Neural progenitor cell (in vitro differentiated cells): ENCODE results near the gene BMX. TPM values are rescaled to one million over a fixed set of nuclear protein-coding genes. Genes with fewer than 3 reads are reported as not detected.

Source experiments
- DNase-seq: peaks from one replicate; pipeline ENCODE4 v3.0.0-alpha.2; 2016; ENCODE audit warnings: low spot score
- H2AFZ ChIP-seq: fragments of 200-600 bp; sonication (generic); replicated peaks from 2 replicates; pipeline ENCODE4 v1.6.1; 2016; ENCODE audit warnings: antibody characterized with exemption
- H3F3A ChIP-seq: fragments of 200-600 bp; sonication (generic); 2 replicates; pipeline ENCODE4 v1.6.1; 2016; ENCODE audit warnings: antibody characterized with exemption, low read depth
- H3K27ac ChIP-seq: fragments of 200-600 bp; sonication (generic); 2 replicates; pipeline ENCODE4 v1.5.1; 2016; ENCODE audit warnings: mild to moderate bottlenecking
- H3K27me3 ChIP-seq: fragments of 200-600 bp; sonication (generic); 2 replicates; pipeline ENCODE4 v1.6.1; 2016; ENCODE audit warnings: mild to moderate bottlenecking, moderate library complexity
- H3K36me3 ChIP-seq: fragments of 200-600 bp; sonication (generic); 2 replicates; pipeline ENCODE4 v1.5.1; 2016
- H3K4me1 ChIP-seq: fragments of 200-600 bp; sonication (generic); 2 replicates; pipeline ENCODE4 v1.6.1; 2016; ENCODE audit warnings: mixed run types
- H3K4me2 ChIP-seq: fragments of 200-600 bp; sonication (generic); 2 replicates; pipeline ENCODE4 v1.6.1; 2016
- H3K4me3 ChIP-seq: fragments of 200-600 bp; sonication (generic); 2 replicates; pipeline ENCODE4 v1.5.1; 2016
- H3K79me2 ChIP-seq: fragments of 200-600 bp; sonication (generic); 2 replicates; pipeline ENCODE4 v1.6.1; 2016; ENCODE audit warnings: low read depth
- H3K9ac ChIP-seq: fragments of 200-600 bp; sonication (generic); 2 replicates; pipeline ENCODE4 v1.6.1; 2016
- H3K9me3 ChIP-seq: fragments of 200-600 bp; sonication (generic); 2 replicates; pipeline ENCODE4 v1.5.1; 2016; ENCODE audit warnings: low read depth
- H4K20me1 ChIP-seq: fragments of 200-600 bp; sonication (generic); 2 replicates; pipeline ENCODE4 v1.6.1; 2016; ENCODE audit warnings: low read depth
- H3K27ac Mint-ChIP-seq: 3 replicates; pipeline ENCODE4 v1.8.0; 2021; ENCODE audit warnings: mixed read lengths
- H3K27me3 Mint-ChIP-seq: 2 replicates; pipeline ENCODE4 v1.8.0; 2022; ENCODE audit warnings: low read depth, mild to moderate bottlenecking, inconsistent platforms, moderate library complexity, mixed read lengths; ENCODE audit not compliant: insufficient read depth
- H3K36me3 Mint-ChIP-seq: 3 replicates; pipeline ENCODE4 v1.8.0; 2021; ENCODE audit warnings: mixed read lengths
- H3K4me1 Mint-ChIP-seq: 3 replicates; pipeline ENCODE4 v1.8.0; 2021; ENCODE audit warnings: mixed read lengths
- H3K4me3 Mint-ChIP-seq: 3 replicates; pipeline ENCODE4 v1.8.0; 2021; ENCODE audit warnings: mild to moderate bottlenecking, moderate library complexity, mixed read lengths
- H3K9me3 Mint-ChIP-seq: 3 replicates; pipeline ENCODE4 v1.8.0; 2020; ENCODE audit warnings: mixed read lengths
- CTCF ChIP-seq: fragments of 200-600 bp; sonication (generic); IDR thresholded peaks from 2 replicates; pipeline ENCODE4 v1.5.1; 2017; ENCODE audit warnings: antibody characterized with exemption, mild to moderate bottlenecking
- EZH2 ChIP-seq: fragments of 200-600 bp; sonication (generic); IDR thresholded peaks from 2 replicates; pipeline ENCODE4 v1.6.1; 2017; ENCODE audit warnings: antibody characterized with exemption, mild to moderate bottlenecking, moderate library complexity
- EZH2phosphoT487 ChIP-seq: fragments of 200-600 bp; sonication (generic); IDR thresholded peaks from 2 replicates; pipeline ENCODE4 v1.6.1; 2017; ENCODE audit warnings: antibody characterized with exemption
- total RNA-seq: library from RNA; depleted of rRNA; stranded (reverse); fragments of >200 nt; gene quantifications from 2 replicates; pipeline ENCODE4 v1.2.3, GENCODE V29; 2015; ENCODE audit warnings: low replicate concordance

BMX gene
- total RNA-seq, 1 donor from 2014 or later: not detected

DNA sequence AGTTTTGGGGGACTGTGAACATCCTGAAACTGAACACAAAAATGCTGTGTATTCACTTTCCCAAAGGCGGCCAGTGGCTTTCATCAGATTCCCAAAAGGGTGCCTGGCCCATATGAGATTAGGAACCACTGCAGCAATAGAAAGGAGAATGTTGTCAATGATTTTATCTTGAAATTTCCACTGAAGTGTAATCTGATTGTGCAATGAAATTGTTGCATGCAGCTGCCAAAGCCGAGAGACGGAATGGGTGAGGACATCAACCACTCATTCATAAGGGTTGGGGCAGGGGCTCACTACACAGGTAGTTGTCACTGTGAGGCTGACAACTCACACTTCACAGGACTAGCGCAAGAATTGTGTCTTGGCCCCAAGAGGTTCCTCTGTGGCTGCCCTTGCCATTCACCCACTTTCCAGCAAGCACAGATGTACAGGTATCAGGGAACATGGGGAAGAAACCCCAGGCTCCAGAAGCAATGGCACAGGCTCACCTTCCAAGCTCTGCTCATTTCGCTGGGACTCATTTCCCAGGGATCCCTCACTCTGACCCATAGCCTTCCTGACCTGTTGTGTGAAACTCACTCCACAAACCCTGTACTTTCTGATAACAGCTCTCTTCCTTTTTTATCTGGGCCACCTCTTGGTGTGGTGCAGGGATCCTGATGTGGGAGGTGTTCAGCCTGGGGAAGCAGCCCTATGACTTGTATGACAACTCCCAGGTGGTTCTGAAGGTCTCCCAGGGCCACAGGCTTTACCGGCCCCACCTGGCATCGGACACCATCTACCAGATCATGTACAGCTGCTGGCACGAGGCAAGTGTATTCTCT is 48.8 kb downstream of the BMX start:
- no peaks in the 10 kb centered on the region for H3K4me1 Mint-ChIP-seq
- no peaks in the 10 kb centered on the region for H3F3A ChIP-seq
- no peak for DNase-seq
- H3K27ac ChIP-seq: no peak overlapping the region
- no peaks in the 10 kb centered on the region for H3K9me3 Mint-ChIP-seq
- no peaks in the 10 kb centered on the region for H3K36me3 ChIP-seq
- H3K27me3 ChIP-seq: no peaks in the 10 kb centered on the region
- H2AFZ ChIP-seq: no peak overlapping the region
- no peak overlapping the region for H3K4me3 ChIP-seq
- no peak for TF ChIP-seq CTCF
- TF ChIP-seq EZH2phosphoT487: no peak
- TF ChIP-seq EZH2: no peak
- no peaks in the 10 kb centered on the region for H3K36me3 Mint-ChIP-seq
- no peaks in the 10 kb centered on the region for H3K9me3 ChIP-seq
- no peak overlapping the region for H3K4me3 Mint-ChIP-seq
- no peaks in the 10 kb centered on the region for H4K20me1 ChIP-seq
- H3K79me2 ChIP-seq: no peaks in the 10 kb centered on the region
- H3K27me3 Mint-ChIP-seq: no peaks in the 10 kb centered on the region
- H3K27ac Mint-ChIP-seq: no peak overlapping the region
- H3K9ac ChIP-seq: no peak overlapping the region
- H3K4me1 ChIP-seq: no peaks in the 10 kb centered on the region
- H3K4me2 ChIP-seq: no peak overlapping the region

DNA sequence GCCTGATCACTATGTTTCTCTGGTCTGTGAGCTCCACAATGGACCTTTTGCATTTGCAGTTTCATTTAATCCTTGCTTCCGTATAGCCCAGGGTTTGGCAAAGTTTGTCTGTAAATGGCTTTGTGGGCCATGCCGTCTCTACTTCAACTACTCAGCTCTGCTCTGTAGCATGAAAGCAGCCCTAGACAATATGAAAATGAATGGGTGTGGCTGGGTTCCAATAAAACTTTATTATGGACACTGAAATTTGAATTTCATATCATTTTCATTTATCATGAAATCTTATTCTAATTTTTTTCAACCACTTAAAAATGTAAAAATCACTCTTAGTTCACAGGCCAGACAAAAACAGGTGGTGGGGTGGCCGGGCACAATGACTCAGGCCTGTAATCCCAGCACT is 58.6 kb downstream of the BMX start:
- H4K20me1 ChIP-seq: no peaks in the 10 kb centered on the region
- no peaks in the 10 kb centered on the region for H3F3A ChIP-seq
- no peak overlapping the region for H3K27ac ChIP-seq
- no peaks in the 10 kb centered on the region for H3K9me3 ChIP-seq
- no peaks in the 10 kb centered on the region for H3K27me3 ChIP-seq
- no peak overlapping the region for H3K4me2 ChIP-seq
- peaks cover 2% of the 10 kb centered on the region for H3K27me3 Mint-ChIP-seq
- TF ChIP-seq EZH2 (no peak), CTCF (no peak), EZH2phosphoT487 (no peak)
- H3K4me1 Mint-ChIP-seq: peaks cover 15% of the 10 kb centered on the region
- H3K36me3 ChIP-seq: no peaks in the 10 kb centered on the region
- no peak overlapping the region for H3K4me3 Mint-ChIP-seq
- H2AFZ ChIP-seq: no peak overlapping the region
- no peaks in the 10 kb centered on the region for H3K36me3 Mint-ChIP-seq
- no peaks in the 10 kb centered on the region for H3K79me2 ChIP-seq
- H3K9ac ChIP-seq: no peak overlapping the region
- no peak overlapping the region for H3K27ac Mint-ChIP-seq
- no peaks in the 10 kb centered on the region for H3K4me1 ChIP-seq
- no peak for DNase-seq
- H3K9me3 Mint-ChIP-seq: no peaks in the 10 kb centered on the region
- no peak overlapping the region for H3K4me3 ChIP-seq

GRCh38 chrX:15560924-15561323 is 60.3 kb downstream of the BMX start:
- no peak for DNase-seq
- no peaks in the 10 kb centered on the region for H3K36me3 Mint-ChIP-seq
- no peak overlapping the region for H3K9ac ChIP-seq
- H3K4me3 ChIP-seq: no peak overlapping the region
- H3K9me3 ChIP-seq: no peaks in the 10 kb centered on the region
- no peak overlapping the region for H2AFZ ChIP-seq
- H3K36me3 ChIP-seq: no peaks in the 10 kb centered on the region
- H3K4me1 ChIP-seq: peaks cover 10% of the 10 kb centered on the region
- H3K27me3 ChIP-seq: no peaks in the 10 kb centered on the region
- H3F3A ChIP-seq: peaks cover 6% of the 10 kb centered on the region
- no peak overlapping the region for H3K4me3 Mint-ChIP-seq
- TF ChIP-seq EZH2 (no peak), EZH2phosphoT487 (no peak), CTCF (no peak)
- peaks cover 30% of the 10 kb centered on the region for H3K4me1 Mint-ChIP-seq
- H3K9me3 Mint-ChIP-seq: no peaks in the 10 kb centered on the region
- peaks cover 3% of the 10 kb centered on the region for H3K27me3 Mint-ChIP-seq
- H3K4me2 ChIP-seq: no peak overlapping the region
- no peak overlapping the region for H3K27ac ChIP-seq
- no peaks in the 10 kb centered on the region for H3K79me2 ChIP-seq
- no peak overlapping the region for H3K27ac Mint-ChIP-seq
- H4K20me1 ChIP-seq: no peaks in the 10 kb centered on the region
